ENCODE results near the gene RBFOX1.
A peak's percentile ranks its signal among the peaks of the same experiment; 100 is the strongest.

Gene RBFOX1

GRCh38 chr16:7405166-7405565, 72.5 kb downstream of the RBFOX1 start:
- DNase-seq (ENCODE audit: low read depth, low spot score): peak; percentile 4
- H3K27ac ChIP-seq (ENCODE audit: low read length): no peak overlapping the region

GRCh38 chr16:7408700-7409365, 76.2 kb downstream of the RBFOX1 start:
- no peak overlapping the region for H3K4me3 ChIP-seq (ENCODE audit: low read length)
- H3K27me3 ChIP-seq (ENCODE audit: control insufficient read depth, insufficient read depth, low read length): no peaks in the 10 kb centered on the region
- DNase-seq (ENCODE audit: low read depth, low spot score): no peak
- no peaks in the 10 kb centered on the region for H3K9me3 ChIP-seq (ENCODE audit: control insufficient read depth, insufficient read depth, low read length)
- no CpG with 5 or more reads among the region's 13 CpGs for WGBS (ENCODE audit: insufficient coverage, insufficient read length)
- H3K27ac ChIP-seq (ENCODE audit: low read length): no peak overlapping the region
- no peaks in the 10 kb centered on the region for H3K36me3 ChIP-seq (ENCODE audit: control insufficient read depth, insufficient read depth, low read length)
- no peaks in the 10 kb centered on the region for H3K4me1 ChIP-seq (ENCODE audit: control insufficient read depth, insufficient read depth, low read length)

More at GRCh38 chr16:7405166-7405565, 72.5 kb downstream of the RBFOX1 start:
- no peaks in the 10 kb centered on the region for H3K4me1 ChIP-seq (ENCODE audit: control insufficient read depth, insufficient read depth, low read length)
- no peaks in the 10 kb centered on the region for H3K27me3 ChIP-seq (ENCODE audit: control insufficient read depth, insufficient read depth, low read length)
- no peaks in the 10 kb centered on the region for H3K36me3 ChIP-seq (ENCODE audit: control insufficient read depth, insufficient read depth, low read length)
- no peak overlapping the region for H3K4me3 ChIP-seq (ENCODE audit: low read length)
- WGBS (ENCODE audit: insufficient coverage, insufficient read length): no CpG with 5 or more reads among the region's 16 CpGs
- H3K9me3 ChIP-seq (ENCODE audit: control insufficient read depth, insufficient read depth, low read length): no peaks in the 10 kb centered on the region

- H3K9me3 ChIP-seq (ENCODE audit: control insufficient read depth, insufficient read depth, low read length): no peaks in the 10 kb centered on the region
- H3K27me3 ChIP-seq (ENCODE audit: control insufficient read depth, insufficient read depth, low read length): no peaks in the 10 kb centered on the region
- H3K4me3 ChIP-seq (ENCODE audit: low read length): no peak overlapping the region
- no peak for DNase-seq (ENCODE audit: low read depth, low spot score)
- H3K4me1 ChIP-seq (ENCODE audit: control insufficient read depth, insufficient read depth, low read length): no peaks in the 10 kb centered on the region
- no CpG with 5 or more reads among the region's 9 CpGs for WGBS (ENCODE audit: insufficient coverage, insufficient read length)
- no peaks in the 10 kb centered on the region for H3K36me3 ChIP-seq (ENCODE audit: control insufficient read depth, insufficient read depth, low read length)
- H3K27ac ChIP-seq (ENCODE audit: low read length): no peak overlapping the region
These were observed 86.8 kb downstream of the RBFOX1 start for GRCh38 chr16:7419441-7419840.

- no CpG with 5 or more reads among the region's 6 CpGs for WGBS (ENCODE audit: insufficient coverage, insufficient read length)
- H3K9me3 ChIP-seq (ENCODE audit: control insufficient read depth, insufficient read depth, low read length): no peaks in the 10 kb centered on the region
- H3K36me3 ChIP-seq (ENCODE audit: control insufficient read depth, insufficient read depth, low read length): no peaks in the 10 kb centered on the region
- no peaks in the 10 kb centered on the region for H3K4me1 ChIP-seq (ENCODE audit: control insufficient read depth, insufficient read depth, low read length)
- no peaks in the 10 kb centered on the region for H3K27me3 ChIP-seq (ENCODE audit: control insufficient read depth, insufficient read depth, low read length)
- no peak overlapping the region for H3K4me3 ChIP-seq (ENCODE audit: low read length)
- H3K27ac ChIP-seq (ENCODE audit: low read length): no peak overlapping the region
- DNase-seq (ENCODE audit: low read depth, low spot score): no peak
These were observed 87.4 kb downstream of the RBFOX1 start for GRCh38 chr16:7420079-7420478.

GRCh38 chr16:7420843-7421242, 88.2 kb downstream of the RBFOX1 start:
- no CpG with 5 or more reads among the region's 6 CpGs for WGBS (ENCODE audit: insufficient coverage, insufficient read length)

GRCh38 chr16:7421578-7421977, 88.9 kb downstream of the RBFOX1 start:
- no peaks in the 10 kb centered on the region for H3K36me3 ChIP-seq (ENCODE audit: control insufficient read depth, insufficient read depth, low read length)
- no peak for DNase-seq (ENCODE audit: low read depth, low spot score)
- WGBS (ENCODE audit: insufficient coverage, insufficient read length): no CpG with 5 or more reads among the region's 5 CpGs
- no peaks in the 10 kb centered on the region for H3K4me1 ChIP-seq (ENCODE audit: control insufficient read depth, insufficient read depth, low read length)
- H3K27me3 ChIP-seq (ENCODE audit: control insufficient read depth, insufficient read depth, low read length): no peaks in the 10 kb centered on the region
- no peak overlapping the region for H3K4me3 ChIP-seq (ENCODE audit: low read length)
- H3K27ac ChIP-seq (ENCODE audit: low read length): no peak overlapping the region
- no peaks in the 10 kb centered on the region; the same call in 1 of the 2 replicates for H3K9me3 ChIP-seq (ENCODE audit: control insufficient read depth, insufficient read depth, low read length)

More at GRCh38 chr16:7420843-7421242, 88.2 kb downstream of the RBFOX1 start:
- Histone ChIP-seq H3K9me3 (ENCODE audit: control insufficient read depth, insufficient read depth, low read length) (no peaks in the 10 kb centered on the region), H3K36me3 (ENCODE audit: control insufficient read depth, insufficient read depth, low read length) (no peaks in the 10 kb centered on the region), H3K4me3 (ENCODE audit: low read length) (no peak overlapping the region), H3K4me1 (ENCODE audit: control insufficient read depth, insufficient read depth, low read length) (no peaks in the 10 kb centered on the region), H3K27ac (ENCODE audit: low read length) (no peak overlapping the region), H3K27me3 (ENCODE audit: control insufficient read depth, insufficient read depth, low read length) (no peaks in the 10 kb centered on the region)
- no peak for DNase-seq (ENCODE audit: low read depth, low spot score)

GRCh38 chr16:7422036-7422888, 89.6 kb downstream of the RBFOX1 start:
- Histone ChIP-seq H3K27ac (ENCODE audit: low read length) (no peak overlapping the region), H3K4me1 (ENCODE audit: control insufficient read depth, insufficient read depth, low read length) (no peaks in the 10 kb centered on the region), H3K36me3 (ENCODE audit: control insufficient read depth, insufficient read depth, low read length) (no peaks in the 10 kb centered on the region), H3K9me3 (ENCODE audit: control insufficient read depth, insufficient read depth, low read length) (no peaks in the 10 kb centered on the region; the same call in 1 of the 2 replicates), H3K27me3 (ENCODE audit: control insufficient read depth, insufficient read depth, low read length) (no peaks in the 10 kb centered on the region), H3K4me3 (ENCODE audit: low read length) (no peak overlapping the region)
- DNase-seq (ENCODE audit: low read depth, low spot score): no peak
- WGBS (ENCODE audit: insufficient coverage, insufficient read length): no CpG with 5 or more reads among the region's 21 CpGs

GRCh38 chr16:7423434-7424044, 90.9 kb downstream of the RBFOX1 start:
- H3K9me3 ChIP-seq (ENCODE audit: control insufficient read depth, insufficient read depth, low read length): no peaks in the 10 kb centered on the region; the same call in 1 of the 2 replicates
- H3K27me3 ChIP-seq (ENCODE audit: control insufficient read depth, insufficient read depth, low read length): no peaks in the 10 kb centered on the region
- no peaks in the 10 kb centered on the region for H3K36me3 ChIP-seq (ENCODE audit: control insufficient read depth, insufficient read depth, low read length)
- DNase-seq (ENCODE audit: low read depth, low spot score): no peak
- no peak overlapping the region for H3K27ac ChIP-seq (ENCODE audit: low read length)
- no peak overlapping the region for H3K4me3 ChIP-seq (ENCODE audit: low read length)
- whole genome bisulfite sequencing (ENCODE audit: insufficient coverage, insufficient read length): no CpG with 5 or more reads among the region's 4 CpGs
- H3K4me1 ChIP-seq (ENCODE audit: control insufficient read depth, insufficient read depth, low read length): no peaks in the 10 kb centered on the region

GRCh38 chr16:7426161-7426560, 93.5 kb downstream of the RBFOX1 start:
- H3K27ac ChIP-seq (ENCODE audit: low read length): no peak overlapping the region
- H3K4me1 ChIP-seq (ENCODE audit: control insufficient read depth, insufficient read depth, low read length): no peaks in the 10 kb centered on the region
- H3K27me3 ChIP-seq (ENCODE audit: control insufficient read depth, insufficient read depth, low read length): no peaks in the 10 kb centered on the region
- no peaks in the 10 kb centered on the region; the same call in 1 of the 2 replicates for H3K9me3 ChIP-seq (ENCODE audit: control insufficient read depth, insufficient read depth, low read length)
- no CpG with 5 or more reads among the region's 5 CpGs for WGBS (ENCODE audit: insufficient coverage, insufficient read length)
- H3K4me3 ChIP-seq (ENCODE audit: low read length): no peak overlapping the region
- no peak for DNase-seq (ENCODE audit: low read depth, low spot score)
- H3K36me3 ChIP-seq (ENCODE audit: control insufficient read depth, insufficient read depth, low read length): no peaks in the 10 kb centered on the region

GRCh38 chr16:7431723-7432122, 99.1 kb downstream of the RBFOX1 start:
- no peak overlapping the region for H3K27ac ChIP-seq (ENCODE audit: low read length)
- H3K36me3 ChIP-seq (ENCODE audit: control insufficient read depth, insufficient read depth, low read length): no peaks in the 10 kb centered on the region
- H3K9me3 ChIP-seq (ENCODE audit: control insufficient read depth, insufficient read depth, low read length): peaks cover 2% of the 10 kb centered on the region; the same call in 1 of the 2 replicates
- no peak overlapping the region for H3K4me3 ChIP-seq (ENCODE audit: low read length)
- DNase-seq (ENCODE audit: low read depth, low spot score): no peak
- H3K4me1 ChIP-seq (ENCODE audit: control insufficient read depth, insufficient read depth, low read length): no peaks in the 10 kb centered on the region; the same call in 1 of the 2 replicates
- H3K27me3 ChIP-seq (ENCODE audit: control insufficient read depth, insufficient read depth, low read length): no peaks in the 10 kb centered on the region
- no CpG with 5 or more reads among the region's 2 CpGs for WGBS (ENCODE audit: insufficient coverage, insufficient read length)

Measured in iPS DF 6.9 (cell line).